GM23338 (cell line): Measurements from ENCODE around the gene PEX16. TPM values are rescaled to one million over a fixed set of nuclear protein-coding genes. Genes with fewer than 3 reads are reported as not detected.

Source experiments
- ATAC-seq: fragments of 200-7000 bp; cut with Tn5 transposase; 3 replicates; pipeline ENCODE4 v1.9.1; 2020
- DNase-seq: peaks from one replicate; pipeline ENCODE4 v3.0.0-alpha.2; 2015; ENCODE audit warnings: low spot score
- H2AFZ ChIP-seq: fragments of 200-600 bp; sonication (generic); 2 replicates; pipeline ENCODE4 v1.8.0; 2016; ENCODE audit warnings: antibody characterized with exemption, mild to moderate bottlenecking, moderate library complexity
- H3F3A ChIP-seq: fragments of 200-600 bp; sonication (generic); replicated peaks from 2 replicates; pipeline ENCODE4 v1.8.0; 2017; ENCODE audit warnings: antibody characterized with exemption, mixed run types, low read depth
- H3K27ac ChIP-seq: fragments of 200-600 bp; sonication (generic); 2 replicates; pipeline ENCODE4 v1.6.1; 2016; ENCODE audit warnings: low read depth
- H3K27me3 ChIP-seq: fragments of 200-600 bp; sonication (generic); 2 replicates; pipeline ENCODE4 v1.8.0; 2016; ENCODE audit warnings: mild to moderate bottlenecking, mixed run types, moderate library complexity; ENCODE audit not compliant: insufficient read depth
- H3K36me3 ChIP-seq: fragments of 200-600 bp; sonication (generic); 2 replicates; pipeline ENCODE4 v1.8.0; 2016; ENCODE audit warnings: mild to moderate bottlenecking; ENCODE audit not compliant: insufficient read depth
- H3K4me1 ChIP-seq: fragments of 200-600 bp; sonication (generic); 2 replicates; pipeline ENCODE4 v1.8.0; 2016; ENCODE audit warnings: mild to moderate bottlenecking, moderate library complexity; ENCODE audit not compliant: insufficient read depth
- H3K4me2 ChIP-seq: fragments of 200-600 bp; sonication (generic); 2 replicates; pipeline ENCODE4 v1.7.1; 2017; ENCODE audit warnings: mixed run types
- H3K4me3 ChIP-seq: fragments of 200-600 bp; sonication (generic); 2 replicates; pipeline ENCODE4 v1.6.1; 2016; ENCODE audit warnings: mixed run types
- H3K79me2 ChIP-seq: fragments of 200-600 bp; sonication (generic); replicated peaks from 2 replicates; pipeline ENCODE4 v1.8.0; 2017; ENCODE audit warnings: mild to moderate bottlenecking; ENCODE audit not compliant: insufficient read depth
- H3K9me2 ChIP-seq: fragments of 200-600 bp; sonication (generic); 2 replicates; pipeline ENCODE4 v1.8.0; 2017; ENCODE audit not compliant: insufficient read depth
- H4K20me1 ChIP-seq: fragments of 200-600 bp; sonication (generic); replicated peaks from 2 replicates; pipeline ENCODE4 v1.8.0; 2017; ENCODE audit warnings: mild to moderate bottlenecking; ENCODE audit not compliant: insufficient read depth
- H3K27ac Mint-ChIP-seq: 2 replicates; pipeline ENCODE4 v1.8.0; 2020; ENCODE audit warnings: inconsistent platforms, mild to moderate bottlenecking, moderate library complexity, mixed read lengths
- H3K27me3 Mint-ChIP-seq: 3 replicates; pipeline ENCODE4 v1.8.0; 2022; ENCODE audit warnings: low read depth, mild to moderate bottlenecking, moderate library complexity, mixed read lengths, inconsistent platforms; ENCODE audit not compliant: insufficient read depth, poor library complexity
- H3K36me3 Mint-ChIP-seq: 3 replicates; pipeline ENCODE4 v1.8.0; 2021; ENCODE audit warnings: low read depth, mild to moderate bottlenecking, inconsistent platforms, moderate library complexity, mixed read lengths
- H3K4me1 Mint-ChIP-seq: 3 replicates; pipeline ENCODE4 v1.8.0; 2020; ENCODE audit warnings: mild to moderate bottlenecking, inconsistent platforms, mixed read lengths
- H3K4me3 Mint-ChIP-seq: 3 replicates; pipeline ENCODE4 v1.8.0; 2021; ENCODE audit warnings: moderate library complexity, mild to moderate bottlenecking, inconsistent platforms, mixed read lengths
- H3K9me3 Mint-ChIP-seq: 3 replicates; pipeline ENCODE4 v1.8.0; 2020; ENCODE audit warnings: moderate library complexity, mild to moderate bottlenecking, inconsistent platforms, mixed read lengths
- CREB1 ChIP-seq: fragments of 250-450 bp; sonication (Bioruptor Pico); IDR thresholded peaks from 2 replicates; pipeline ENCODE4 v1.5.0; 2020; ENCODE audit warnings: low read depth, mild to moderate bottlenecking, moderate library complexity
- CTCF ChIP-seq, 2 experiments: fragments of 200-600 bp in 1 of 2; sonication (generic) in 1 of 2; conservative IDR thresholded peaks; 2 replicates each; pipeline versions ENCODE4 v1.5.1 to v1.6.1; 2016 to 2017; ENCODE audit warnings: antibody characterized with exemption in 2 of 2, low read depth in 2 of 2, mild to moderate bottlenecking in 2 of 2, moderate library complexity in 1 of 2
- ETS1 ChIP-seq: IDR thresholded peaks from 2 replicates; pipeline ENCODE4 v1.6.1; 2016; ENCODE audit warnings: antibody characterized with exemption
- EZH2 ChIP-seq: fragments of 200-600 bp; sonication (generic); IDR thresholded peaks from one replicate; pipeline ENCODE4 v1.8.0; 2017; ENCODE audit warnings: antibody characterized with exemption, mild to moderate bottlenecking, low read depth; ENCODE audit not compliant: unreplicated experiment
- EZH2phosphoT487 ChIP-seq: fragments of 200-600 bp; sonication (generic); IDR thresholded peaks from one replicate; pipeline ENCODE4 v1.8.1; 2018; ENCODE audit warnings: antibody characterized with exemption; ENCODE audit not compliant: unreplicated experiment
- JUNB ChIP-seq: IDR thresholded peaks from one replicate; pipeline ENCODE4 v1.6.1; 2016; ENCODE audit warnings: antibody characterized with exemption; ENCODE audit not compliant: unreplicated experiment
- NANOG ChIP-seq: IDR thresholded peaks from 2 replicates; pipeline ENCODE4 v1.6.1; 2016; ENCODE audit warnings: antibody characterized with exemption, borderline replicate concordance
- POLR2AphosphoS5 ChIP-seq: IDR thresholded peaks from 2 replicates; pipeline ENCODE4 v1.6.1; 2016; ENCODE audit warnings: antibody characterized with exemption, low read depth
- REST ChIP-seq: IDR thresholded peaks from one replicate; pipeline ENCODE4 v1.6.1; 2018; ENCODE audit warnings: antibody characterized with exemption; ENCODE audit not compliant: unreplicated experiment
- STAT1 ChIP-seq: IDR thresholded peaks from one replicate; pipeline ENCODE4 v1.6.1; 2016; ENCODE audit warnings: antibody characterized with exemption; ENCODE audit not compliant: unreplicated experiment
- ZNF114 ChIP-seq: fragments of 250-450 bp; sonication (Bioruptor Pico); IDR thresholded peaks from 2 replicates; pipeline ENCODE4 v1.5.0; 2020; ENCODE audit warnings: mild to moderate bottlenecking, moderate library complexity
- ZNF331 ChIP-seq: fragments of 250-450 bp; sonication (Bioruptor Pico); IDR thresholded peaks from 2 replicates; pipeline ENCODE4 v1.5.0; 2020; ENCODE audit warnings: low read depth, mild to moderate bottlenecking, moderate library complexity
- ZNF462 ChIP-seq: fragments of 250-450 bp; sonication (Bioruptor Pico); IDR thresholded peaks from 2 replicates; pipeline ENCODE4 v1.5.0; 2020; ENCODE audit warnings: mild to moderate bottlenecking, moderate library complexity
- polyA plus RNA-seq: library from polyadenylated mRNA; unstranded; fragments of >200 nt; fragmentation: Nextera tagmentation; extraction: Ambion mirVana; gene quantifications from 2 replicates; pipeline ENCODE4 v1.2.1, GENCODE V29; 2016
- total RNA-seq: library from RNA; depleted of rRNA; stranded (reverse); fragments of >200 nt; shearing (Covaris generic); gene quantifications from 2 replicates; pipeline ENCODE4 v1.2.3, GENCODE V29; 2014

Gene PEX16
- total and polyA plus RNA-seq, 2 experiments from 2014 or later: 23.3 to 34.1 TPM

- Mint-ChIP-seq H3K36me3 (peaks cover 5% of the 10 kb centered on the region), H3K27me3 (peaks cover 34% of the 10 kb centered on the region), H3K9me3 (no peaks in the 10 kb centered on the region), H3K27ac (peak overlapping the region; percentile 97; the same call in 1 of the 2 replicates), H3K4me3 (peak overlapping the region; percentile 96), H3K4me1 (peaks cover 30% of the 10 kb centered on the region)
- Histone ChIP-seq H3K36me3 (no peaks in the 10 kb centered on the region), H3K4me2 (peak overlapping the region; percentile 93; the same call in 1 of the 2 replicates), H3K9me2 (no peaks in the 10 kb centered on the region), H3K27ac (no peak overlapping the region), H3F3A (peaks cover 23% of the 10 kb centered on the region), H3K27me3 (peaks cover 9% of the 10 kb centered on the region; the same call in 1 of the 2 replicates), H3K4me3 (peak overlapping the region; percentile 95; the same call in 1 of the 2 replicates), H3K79me2 (peaks cover 18% of the 10 kb centered on the region), H3K4me1 (peaks cover 38% of the 10 kb centered on the region), H4K20me1 (no peaks in the 10 kb centered on the region; the same call in none of the 2 replicates), H2AFZ (no peak overlapping the region)
- no peak for ATAC-seq
- TF ChIP-seq CTCF (conservative IDR thresholded peaks at IDR 0.05; ENCODE audit: low read depth in 2 of 2): no peak
- no peak for TF ChIP-seq ZNF114 (CRISPR knock-in tag)
- no peak for TF ChIP-seq POLR2AphosphoS5
- TF ChIP-seq ETS1: no peak
- no peak for TF ChIP-seq CREB1 (CRISPR knock-in tag)
- TF ChIP-seq STAT1: no peak
- no peak for TF ChIP-seq JUNB
- TF ChIP-seq NANOG: no peak
- no peak for TF ChIP-seq ZNF331 (CRISPR knock-in tag)
- no peak for TF ChIP-seq ZNF462 (CRISPR knock-in tag)
- no peak for TF ChIP-seq EZH2
- no peak for TF ChIP-seq REST
- no peak for TF ChIP-seq EZH2phosphoT487
- no peak for DNase-seq
Measured at GRCh38 chr11:45918962-45919675, 1.4 kb upstream of the PEX16 start.
